ENCODE measurements around the gene FKBP1A.

FKBP1A gene

DNA sequence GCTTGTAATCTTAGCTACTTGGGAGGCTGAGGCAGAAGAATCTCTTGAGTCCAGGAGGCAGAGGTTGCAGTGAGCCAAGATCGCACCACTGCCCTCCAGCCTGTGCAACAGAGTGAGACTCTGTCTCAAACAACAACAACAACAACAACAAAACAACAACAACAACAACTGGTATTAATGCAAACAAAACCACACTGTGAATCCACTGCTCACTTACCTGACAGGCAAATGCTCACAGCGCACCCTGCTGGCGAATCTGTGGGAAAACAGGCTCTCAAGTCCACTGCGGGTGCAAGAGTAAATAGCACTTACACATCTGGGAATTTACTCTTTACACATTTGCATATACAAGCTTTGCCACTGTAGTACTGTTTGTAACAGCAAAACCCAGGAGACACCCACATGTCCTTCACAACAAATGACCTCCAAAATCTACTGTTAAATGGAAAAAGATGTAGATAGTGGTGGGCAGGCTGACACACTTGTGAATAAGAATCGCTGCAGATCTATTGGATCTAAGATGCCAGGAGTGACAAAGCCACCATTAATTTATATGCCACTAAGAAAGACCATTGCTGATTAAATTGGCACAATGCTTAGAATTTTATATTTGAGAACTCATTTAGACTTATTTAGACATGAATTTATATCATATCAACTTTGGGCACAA lies 44.5 kb upstream of the FKBP1A start:
- Mint-ChIP-seq H3K27ac (peak overlapping the region in 1 of 3 experiments; percentile 4), H3K27me3 (ENCODE audit: low read depth) (no peaks in the 10 kb centered on the region), H3K4me3 (no peak overlapping the region), H3K9me3 (peaks cover 7% of the 10 kb centered on the region), H3K4me1 (no peaks in the 10 kb centered on the region), H3K36me3 (ENCODE audit: low read depth) (peaks cover 28% of the 10 kb centered on the region)
- TF ChIP-seq, protein P1, sequence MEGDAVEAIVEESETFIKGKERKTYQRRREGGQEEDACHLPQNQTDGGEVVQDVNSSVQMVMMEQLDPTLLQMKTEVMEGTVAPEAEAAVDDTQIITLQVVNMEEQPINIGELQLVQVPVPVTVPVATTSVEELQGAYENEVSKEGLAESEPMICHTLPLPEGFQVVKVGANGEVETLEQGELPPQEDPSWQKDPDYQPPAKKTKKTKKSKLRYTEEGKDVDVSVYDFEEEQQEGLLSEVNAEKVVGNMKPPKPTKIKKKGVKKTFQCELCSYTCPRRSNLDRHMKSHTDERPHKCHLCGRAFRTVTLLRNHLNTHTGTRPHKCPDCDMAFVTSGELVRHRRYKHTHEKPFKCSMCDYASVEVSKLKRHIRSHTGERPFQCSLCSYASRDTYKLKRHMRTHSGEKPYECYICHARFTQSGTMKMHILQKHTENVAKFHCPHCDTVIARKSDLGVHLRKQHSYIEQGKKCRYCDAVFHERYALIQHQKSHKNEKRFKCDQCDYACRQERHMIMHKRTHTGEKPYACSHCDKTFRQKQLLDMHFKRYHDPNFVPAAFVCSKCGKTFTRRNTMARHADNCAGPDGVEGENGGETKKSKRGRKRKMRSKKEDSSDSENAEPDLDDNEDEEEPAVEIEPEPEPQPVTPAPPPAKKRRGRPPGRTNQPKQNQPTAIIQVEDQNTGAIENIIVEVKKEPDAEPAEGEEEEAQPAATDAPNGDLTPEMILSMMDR (IDR thresholded peaks at IDR 0.05; ENCODE audit: unreplicated experiment in 3 of 3), result peak; percentile 62 to 76 (median 69)

DNA sequence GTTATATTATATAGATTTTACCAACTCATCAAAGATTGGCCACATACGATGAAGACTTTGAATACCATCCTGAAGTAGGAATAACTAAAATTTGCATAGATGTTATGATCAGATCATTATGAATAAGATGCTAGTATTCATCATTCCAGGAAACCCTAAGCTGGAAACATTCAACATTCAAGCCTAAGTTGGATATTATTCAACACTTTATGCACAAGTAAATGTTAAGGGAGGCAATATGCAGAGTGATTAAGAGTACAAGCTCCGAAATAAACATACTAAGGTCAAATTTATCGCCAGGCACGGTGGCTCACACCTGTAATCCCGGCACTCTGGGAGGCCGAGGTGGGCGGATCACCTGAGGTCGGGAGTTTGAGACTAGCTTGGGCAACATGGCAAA lies 43.4 kb upstream of the FKBP1A start:
- Mint-ChIP-seq H3K4me1 (no peaks in the 10 kb centered on the region), H3K27ac (no peak overlapping the region), H3K9me3 (peaks cover 7% of the 10 kb centered on the region), H3K4me3 (no peak overlapping the region), H3K36me3 (ENCODE audit: low read depth) (peaks cover 19% of the 10 kb centered on the region), H3K27me3 (ENCODE audit: low read depth) (no peaks in the 10 kb centered on the region)
- TF ChIP-seq, protein P1 (IDR thresholded peaks at IDR 0.05; ENCODE audit: unreplicated experiment in 3 of 3), result no peak

DNA sequence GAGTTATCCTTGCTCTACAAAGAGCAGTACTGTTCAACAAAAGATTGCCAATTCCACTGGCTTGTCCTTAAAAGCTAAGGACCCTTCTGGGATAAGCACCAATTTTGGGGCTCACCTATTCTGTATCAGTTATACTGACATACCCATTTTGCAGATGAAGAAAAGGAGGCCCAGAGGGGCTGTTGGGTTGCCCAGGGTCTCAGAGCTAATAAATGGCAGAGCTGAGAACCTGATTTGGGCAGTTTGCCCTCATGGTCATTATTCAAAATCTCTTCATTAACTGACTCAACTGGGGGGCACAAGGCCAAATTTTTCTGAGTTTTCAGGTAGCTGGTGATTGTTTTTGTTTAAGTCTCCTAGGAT lies 42.5 kb upstream of the FKBP1A start:
- peaks cover under 1% of the 10 kb centered on the region for H3K4me1 Mint-ChIP-seq
- TF ChIP-seq, protein P1 (IDR thresholded peaks at IDR 0.05; ENCODE audit: unreplicated experiment in 3 of 3), result no peak
- H3K27ac Mint-ChIP-seq, result no peak overlapping the region
- H3K36me3 Mint-ChIP-seq (ENCODE audit: low read depth), result peaks cover 18% of the 10 kb centered on the region
- H3K27me3 Mint-ChIP-seq (ENCODE audit: low read depth), result no peaks in the 10 kb centered on the region
- H3K9me3 Mint-ChIP-seq, result peaks cover 7% of the 10 kb centered on the region
- no peak overlapping the region for H3K4me3 Mint-ChIP-seq

DNA sequence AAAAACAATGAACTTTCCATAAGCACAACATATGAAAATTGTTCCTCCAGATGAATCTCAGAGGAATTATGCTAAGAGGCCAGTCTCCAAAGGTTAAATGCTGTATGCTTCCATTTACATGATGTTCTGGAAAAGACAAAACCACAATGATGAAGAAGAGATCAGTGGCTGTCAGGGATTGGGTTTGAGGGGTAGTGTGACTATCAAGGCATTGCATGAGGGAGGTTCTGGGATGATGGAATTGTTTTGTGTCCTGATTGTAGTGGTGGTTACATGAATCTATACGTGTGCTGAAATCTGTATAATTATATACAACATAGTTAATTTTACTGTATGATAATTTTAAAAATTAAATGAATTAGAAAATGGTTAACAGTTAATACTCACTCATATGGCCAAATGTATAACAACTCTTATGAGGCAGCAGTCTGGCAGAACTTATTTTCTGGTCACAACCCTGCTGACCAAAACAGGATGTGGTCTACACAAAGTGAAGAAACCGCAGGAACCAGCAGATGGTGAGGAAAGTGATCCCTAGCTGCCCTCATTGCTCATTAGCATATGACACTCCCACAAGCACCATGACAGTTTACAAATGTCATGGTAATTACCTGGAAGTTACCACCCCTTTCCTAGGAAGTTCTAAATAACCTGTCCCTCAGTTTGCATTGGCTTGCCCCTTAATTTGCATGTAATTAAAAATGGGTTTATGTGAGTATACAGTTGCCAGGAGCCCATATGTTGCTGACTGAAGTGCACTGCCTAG lies 41.9 kb upstream of the FKBP1A start:
- H3K9me3 Mint-ChIP-seq, result peaks cover 7% of the 10 kb centered on the region
- no peak overlapping the region for H3K4me3 Mint-ChIP-seq
- peaks cover 6% of the 10 kb centered on the region for H3K4me1 Mint-ChIP-seq
- no peaks in the 10 kb centered on the region for H3K27me3 Mint-ChIP-seq (ENCODE audit: low read depth)
- H3K36me3 Mint-ChIP-seq (ENCODE audit: low read depth), result peaks cover 15% of the 10 kb centered on the region
- TF ChIP-seq, protein P1 (IDR thresholded peaks at IDR 0.05; ENCODE audit: unreplicated experiment in 3 of 3), result no peak
- H3K27ac Mint-ChIP-seq, result no peak overlapping the region

DNA sequence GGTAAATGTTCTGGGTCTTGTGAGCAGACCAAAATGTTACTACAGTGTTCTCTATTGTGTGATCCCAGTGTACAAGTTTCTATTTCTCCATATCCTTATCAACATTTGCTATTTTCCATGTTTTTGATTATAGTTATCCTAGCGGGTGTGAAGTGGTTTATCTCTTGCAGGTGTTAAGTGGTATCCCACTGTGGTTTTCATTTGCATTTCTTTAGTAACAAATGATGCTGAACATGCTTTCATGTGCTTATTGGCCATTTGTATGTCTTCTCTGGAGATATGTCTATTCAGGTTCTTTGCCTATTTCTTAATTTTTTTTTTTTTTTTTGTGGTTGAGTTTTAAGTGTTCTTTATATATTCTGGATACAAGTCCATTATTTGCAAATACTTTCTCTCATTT lies 38.3 kb upstream of the FKBP1A start:
- peaks cover 17% of the 10 kb centered on the region for H3K4me1 Mint-ChIP-seq
- peaks cover 15% of the 10 kb centered on the region for H3K36me3 Mint-ChIP-seq (ENCODE audit: low read depth)
- no peak overlapping the region for H3K4me3 Mint-ChIP-seq
- TF ChIP-seq, protein P1 (IDR thresholded peaks at IDR 0.05; ENCODE audit: unreplicated experiment in 3 of 3), result no peak
- peaks cover 7% of the 10 kb centered on the region for H3K9me3 Mint-ChIP-seq
- no peaks in the 10 kb centered on the region for H3K27me3 Mint-ChIP-seq (ENCODE audit: low read depth)
- H3K27ac Mint-ChIP-seq, result no peak overlapping the region

Measured in nephron (organoid).